IMR-90 (cell line): ENCODE results near the gene RSPO4.
"Not testable (repeated sequence)": the region's sequence is repeated elsewhere in the genome, so short reads cannot be mapped to it uniquely, and the experiment has no call there.

Source experiments
- CEBPB ChIP-seq: IDR thresholded peaks from 2 replicates; pipeline ENCODE4 v1.6.1; 2012; ENCODE audit warnings: low read depth, low read length, improper control_type of control experiment
- CHD1 ChIP-seq: IDR thresholded peaks from 2 replicates; pipeline ENCODE4 v1.6.1; 2012; ENCODE audit warnings: low read depth, low read length, improper control_type of control experiment
- ELK1 ChIP-seq: fragments of 150-350 bp; IDR thresholded peaks from 2 replicates; pipeline ENCODE4 v1.6.1; 2016; ENCODE audit warnings: low read depth, mild to moderate bottlenecking, low read length, moderate library complexity, borderline replicate concordance
- FOS ChIP-seq: fragments of 150-350 bp; IDR thresholded peaks from 2 replicates; pipeline ENCODE4 v1.6.1; 2016; ENCODE audit warnings: low read depth, low read length
- MAFK ChIP-seq: IDR thresholded peaks from 2 replicates; pipeline ENCODE4 v1.6.1; 2012; ENCODE audit warnings: low read depth, low read length, improper control_type of control experiment
- MXI1 ChIP-seq: IDR thresholded peaks from 2 replicates; pipeline ENCODE4 v1.6.1; 2012; ENCODE audit warnings: low read depth, mild to moderate bottlenecking, low read length, moderate library complexity, borderline replicate concordance
- POLR2A ChIP-seq: IDR thresholded peaks from 2 replicates; pipeline ENCODE4 v1.6.1; 2012; ENCODE audit warnings: mild to moderate bottlenecking, low read depth, low read length
- RAD21 ChIP-seq: IDR thresholded peaks from 2 replicates; pipeline ENCODE4 v1.6.1; 2012; ENCODE audit warnings: low read length, improper control_type of control experiment
- RCOR1 ChIP-seq: IDR thresholded peaks from 2 replicates; pipeline ENCODE4 v1.6.1; 2012; ENCODE audit warnings: mild to moderate bottlenecking, low read length, improper control_type of control experiment; ENCODE audit not compliant: insufficient replicate concordance
- SMC3 ChIP-seq: fragments of 150-350 bp; IDR thresholded peaks from 2 replicates; pipeline ENCODE4 v1.6.1; 2016; ENCODE audit warnings: low read depth, mild to moderate bottlenecking, antibody characterized with exemption, low read length, moderate library complexity
- USF2 ChIP-seq: fragments of 150-350 bp; IDR thresholded peaks from 2 replicates; pipeline ENCODE4 v1.6.1; 2017; ENCODE audit warnings: mild to moderate bottlenecking, antibody characterized with exemption, low read length, low read depth
- TF ChIP-seq, protein P1 (sequence below): conservative IDR thresholded peaks from 2 replicates; pipeline ENCODE4 v1.5.1; 2012; ENCODE audit warnings: mild to moderate bottlenecking, low read depth, low read length, improper control_type of control experiment

DNA sequence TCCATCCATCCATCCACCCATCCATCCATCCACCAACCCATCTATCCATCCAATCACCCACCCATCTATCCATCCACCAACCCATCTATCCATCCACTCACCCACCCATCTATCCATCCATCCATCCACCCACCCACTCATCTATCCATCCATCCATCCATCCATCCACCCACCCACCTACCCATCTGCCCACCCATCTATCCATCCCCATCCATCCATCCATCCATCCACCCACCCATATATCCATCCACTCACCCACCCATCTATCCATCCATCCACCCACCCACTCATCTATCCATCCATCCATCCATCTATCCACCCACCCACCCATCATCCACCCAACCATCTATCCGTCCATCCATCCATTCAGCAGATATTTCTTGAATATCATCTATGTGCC is 17.1 kb downstream of the RSPO4 start:
- TF ChIP-seq, protein P1, sequence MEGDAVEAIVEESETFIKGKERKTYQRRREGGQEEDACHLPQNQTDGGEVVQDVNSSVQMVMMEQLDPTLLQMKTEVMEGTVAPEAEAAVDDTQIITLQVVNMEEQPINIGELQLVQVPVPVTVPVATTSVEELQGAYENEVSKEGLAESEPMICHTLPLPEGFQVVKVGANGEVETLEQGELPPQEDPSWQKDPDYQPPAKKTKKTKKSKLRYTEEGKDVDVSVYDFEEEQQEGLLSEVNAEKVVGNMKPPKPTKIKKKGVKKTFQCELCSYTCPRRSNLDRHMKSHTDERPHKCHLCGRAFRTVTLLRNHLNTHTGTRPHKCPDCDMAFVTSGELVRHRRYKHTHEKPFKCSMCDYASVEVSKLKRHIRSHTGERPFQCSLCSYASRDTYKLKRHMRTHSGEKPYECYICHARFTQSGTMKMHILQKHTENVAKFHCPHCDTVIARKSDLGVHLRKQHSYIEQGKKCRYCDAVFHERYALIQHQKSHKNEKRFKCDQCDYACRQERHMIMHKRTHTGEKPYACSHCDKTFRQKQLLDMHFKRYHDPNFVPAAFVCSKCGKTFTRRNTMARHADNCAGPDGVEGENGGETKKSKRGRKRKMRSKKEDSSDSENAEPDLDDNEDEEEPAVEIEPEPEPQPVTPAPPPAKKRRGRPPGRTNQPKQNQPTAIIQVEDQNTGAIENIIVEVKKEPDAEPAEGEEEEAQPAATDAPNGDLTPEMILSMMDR, result not testable (repeated sequence)
- not testable (repeated sequence) for TF ChIP-seq FOS, RAD21, MXI1, POLR2A, ELK1, RCOR1, MAFK, SMC3, CHD1, USF2, CEBPB
